ENCODE data around the gene LPCAT2. TPM values are rescaled to one million over a fixed set of nuclear protein-coding genes. Genes with fewer than 3 reads are reported as not detected.

LPCAT2 gene
- total and polyA plus RNA-seq, 8 donors: 1.4 to 36.2 (median 6.6) TPM; not detected in 1

DNA sequence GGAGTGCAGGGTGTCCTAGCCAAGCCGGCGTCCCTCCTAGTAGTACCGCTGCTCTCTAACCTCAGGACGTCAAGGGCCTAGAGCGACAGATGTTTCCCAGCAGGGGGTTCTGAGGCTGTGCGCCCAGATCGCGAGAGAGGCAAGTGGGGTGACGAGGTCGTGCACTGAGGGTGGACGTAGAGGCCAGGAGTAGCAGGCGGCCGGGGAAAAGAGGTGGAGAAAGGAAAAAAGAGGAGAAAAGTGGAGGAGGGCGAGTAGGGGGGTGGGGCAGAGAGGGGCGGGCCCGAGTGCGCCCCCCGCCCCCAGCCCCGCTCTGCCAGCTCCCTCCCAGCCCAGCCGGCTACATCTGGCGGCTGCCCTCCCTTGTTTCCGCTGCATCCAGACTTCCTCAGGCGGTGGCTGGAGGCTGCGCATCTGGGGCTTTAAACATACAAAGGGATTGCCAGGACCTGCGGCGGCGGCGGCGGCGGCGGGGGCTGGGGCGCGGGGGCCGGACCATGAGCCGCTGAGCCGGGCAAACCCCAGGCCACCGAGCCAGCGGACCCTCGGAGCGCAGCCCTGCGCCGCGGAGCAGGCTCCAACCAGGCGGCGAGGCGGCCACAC lies 29.9 kb upstream of the LPCAT2 start, which contains the start of gene MMP2:
MMP2 (plus strand) TSS at position 372 of the 603 bp plus-strand sequence. CDS start 282 bp downstream, outside the sequence.
- H3K4me3 ChIP-seq: peak within 1 kb of the TSS; percentile 48 to 58 (median 52)
- DNase-seq: peak; percentile 43 to 91
- H3K27me3 ChIP-seq: peaks cover 3 to 40% (median 19%) of the 10 kb centered on the region in 3 donors
- H3K9me3 ChIP-seq: no peaks in the 10 kb centered on the region
- 1 to 7% (median 3%) methylated on average over 24 to 45 of the region's 46 CpGs for WGBS, 5 donors
- TF ChIP-seq POLR2AphosphoS5 (IDR thresholded peaks at IDR 0.05) (peak in 1 of 3 donors; percentile 5), POLR2A (IDR thresholded peaks at IDR 0.05) (no peak)
- H3K4me1 ChIP-seq: peaks cover 11 to 39% (median 19%) of the 10 kb centered on the region in 4 donors
- peak within 1 kb of the TSS; percentile 62 to 86 (median 84) for H3K27ac ChIP-seq
- intact Hi-C loops (cut with DNase I; ENCODE audit: low total_unique reads): no loop called here
- H3K36me3 ChIP-seq: peaks cover 0 to 7% (median 3%) of the 10 kb centered on the region in 4 donors

DNA sequence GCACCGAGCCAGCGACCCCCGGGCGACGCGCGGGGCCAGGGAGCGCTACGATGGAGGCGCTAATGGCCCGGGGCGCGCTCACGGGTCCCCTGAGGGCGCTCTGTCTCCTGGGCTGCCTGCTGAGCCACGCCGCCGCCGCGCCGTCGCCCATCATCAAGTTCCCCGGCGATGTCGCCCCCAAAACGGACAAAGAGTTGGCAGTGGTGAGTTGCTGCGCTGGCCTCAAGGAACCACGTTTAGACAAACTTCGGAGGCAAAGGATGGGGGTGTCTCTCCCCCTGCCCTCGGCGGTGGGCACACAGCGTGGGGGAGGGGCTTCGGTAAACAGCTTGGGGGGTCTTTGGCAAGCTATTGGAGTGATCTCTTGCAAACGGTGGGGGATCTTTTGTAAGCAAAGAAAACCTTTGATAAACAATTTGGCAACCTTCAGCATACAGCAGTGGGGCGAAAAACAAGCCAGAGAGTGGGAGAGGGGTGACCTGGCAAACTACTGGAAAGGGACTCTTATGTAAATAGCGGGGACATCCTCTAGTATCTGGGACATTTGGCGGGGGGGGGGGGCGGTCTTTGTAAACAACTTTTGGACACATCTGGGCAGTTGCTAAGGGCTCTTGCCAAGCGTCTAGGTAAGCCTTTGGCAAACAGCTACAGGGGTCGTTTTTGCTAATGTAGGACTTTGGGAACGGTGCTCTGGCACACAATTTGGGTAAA lies 29.3 kb upstream of the LPCAT2 start:
- peak in 1 of 2 donors; percentile 53 for DNase-seq
- WGBS, 5 donors: 2% methylated on average over 13 to 41 of the region's 41 CpGs
- peak overlapping the region; percentile 62 to 86 (median 84) for H3K27ac ChIP-seq
- peak overlapping the region; percentile 48 to 58 (median 52) for H3K4me3 ChIP-seq
- TF ChIP-seq, protein P1, sequence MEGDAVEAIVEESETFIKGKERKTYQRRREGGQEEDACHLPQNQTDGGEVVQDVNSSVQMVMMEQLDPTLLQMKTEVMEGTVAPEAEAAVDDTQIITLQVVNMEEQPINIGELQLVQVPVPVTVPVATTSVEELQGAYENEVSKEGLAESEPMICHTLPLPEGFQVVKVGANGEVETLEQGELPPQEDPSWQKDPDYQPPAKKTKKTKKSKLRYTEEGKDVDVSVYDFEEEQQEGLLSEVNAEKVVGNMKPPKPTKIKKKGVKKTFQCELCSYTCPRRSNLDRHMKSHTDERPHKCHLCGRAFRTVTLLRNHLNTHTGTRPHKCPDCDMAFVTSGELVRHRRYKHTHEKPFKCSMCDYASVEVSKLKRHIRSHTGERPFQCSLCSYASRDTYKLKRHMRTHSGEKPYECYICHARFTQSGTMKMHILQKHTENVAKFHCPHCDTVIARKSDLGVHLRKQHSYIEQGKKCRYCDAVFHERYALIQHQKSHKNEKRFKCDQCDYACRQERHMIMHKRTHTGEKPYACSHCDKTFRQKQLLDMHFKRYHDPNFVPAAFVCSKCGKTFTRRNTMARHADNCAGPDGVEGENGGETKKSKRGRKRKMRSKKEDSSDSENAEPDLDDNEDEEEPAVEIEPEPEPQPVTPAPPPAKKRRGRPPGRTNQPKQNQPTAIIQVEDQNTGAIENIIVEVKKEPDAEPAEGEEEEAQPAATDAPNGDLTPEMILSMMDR (IDR thresholded peaks at IDR 0.05): no peak
- TF ChIP-seq POLR2AphosphoS5 (IDR thresholded peaks at IDR 0.05) (no peak), EP300 (IDR thresholded peaks at IDR 0.05) (no peak), POLR2A (IDR thresholded peaks at IDR 0.05) (no peak)
- peaks cover 0 to 13% (median 5%) of the 10 kb centered on the region in 4 donors for H3K36me3 ChIP-seq
- intact Hi-C loops (cut with DNase I; ENCODE audit: low total_unique reads): no loop called here
- no peaks in the 10 kb centered on the region for H3K9me3 ChIP-seq
- H3K27me3 ChIP-seq: peaks cover 3 to 40% (median 19%) of the 10 kb centered on the region in 3 donors
- H3K4me1 ChIP-seq: peaks cover 11 to 39% (median 19%) of the 10 kb centered on the region in 4 donors

DNA sequence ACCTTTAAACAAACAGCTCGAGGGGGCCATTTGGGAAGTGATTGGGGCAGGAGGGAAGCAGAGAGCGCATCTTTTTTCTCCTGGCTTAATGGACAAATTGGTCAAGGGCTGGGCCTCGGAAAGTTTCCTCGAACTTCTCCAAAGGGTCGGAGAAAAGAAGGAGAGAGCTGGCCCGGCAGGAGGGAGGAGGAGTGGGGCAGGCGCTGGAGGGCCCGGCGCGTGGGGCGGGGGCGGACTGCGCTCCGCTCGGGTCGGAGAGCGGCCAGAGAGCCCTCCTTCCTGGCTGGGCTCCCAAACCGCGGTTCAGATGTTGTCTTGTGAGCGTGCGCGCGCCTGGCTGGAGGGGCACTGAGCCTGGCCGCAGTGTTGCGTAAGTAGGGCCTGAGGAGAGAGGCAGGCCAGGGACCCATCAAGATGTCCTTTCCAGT lies 28.6 kb upstream of the LPCAT2 start:
- WGBS, 5 donors: 0 to 9% (median 2%) methylated on average over 15 to 25 of the region's 25 CpGs
- Histone ChIP-seq H3K27ac (peak overlapping the region; percentile 62 to 86 (median 84)), H3K27me3 (peaks cover 3 to 40% (median 19%) of the 10 kb centered on the region in 3 donors), H3K36me3 (peaks cover 0 to 19% (median 9%) of the 10 kb centered on the region in 4 donors), H3K4me3 (peak overlapping the region; percentile 48 to 58 (median 52)), H3K4me1 (peaks cover 11 to 39% (median 19%) of the 10 kb centered on the region in 4 donors), H3K9me3 (no peaks in the 10 kb centered on the region)
- peak; percentile 63 to 93 for DNase-seq
- intact Hi-C loops (cut with DNase I; ENCODE audit: low total_unique reads): no loop called here
- TF ChIP-seq, protein P1 (IDR thresholded peaks at IDR 0.05): no peak
- TF ChIP-seq EP300 (IDR thresholded peaks at IDR 0.05): no peak
- peak in 2 of 3 donors; percentile 48 to 61 for TF ChIP-seq POLR2AphosphoS5 (IDR thresholded peaks at IDR 0.05)
- TF ChIP-seq POLR2A (IDR thresholded peaks at IDR 0.05): no peak

DNA sequence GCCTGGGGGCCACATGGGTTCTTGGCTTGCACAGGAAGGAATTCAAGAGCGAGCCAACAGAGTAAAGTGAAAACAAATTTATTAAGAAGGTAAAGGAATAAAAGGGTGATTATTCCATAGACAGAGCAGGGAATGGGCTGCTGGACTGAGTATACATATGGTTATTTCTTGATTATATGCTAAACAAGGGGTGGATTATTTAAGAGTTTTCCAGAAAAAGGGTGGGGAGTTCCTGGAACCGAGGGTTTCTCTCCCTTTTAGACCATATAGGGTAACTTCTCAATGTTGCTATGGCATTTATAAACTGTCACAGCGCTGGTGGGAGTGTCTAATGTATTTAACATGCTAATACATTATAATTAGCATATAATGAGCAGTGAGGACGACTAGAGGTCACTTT lies 27.8 kb upstream of the LPCAT2 start:
- DNase-seq: no peak
- intact Hi-C loops (cut with DNase I; ENCODE audit: low total_unique reads): no loop called here
- Histone ChIP-seq H3K4me3 (peak overlapping the region; percentile 48 to 58 (median 52)), H3K36me3 (peaks cover 0 to 25% (median 15%) of the 10 kb centered on the region in 4 donors), H3K27me3 (peaks cover 3 to 40% (median 19%) of the 10 kb centered on the region in 3 donors), H3K9me3 (no peaks in the 10 kb centered on the region), H3K4me1 (peaks cover 11 to 42% (median 19%) of the 10 kb centered on the region in 4 donors), H3K27ac (peak overlapping the region; percentile 31 to 86 (median 84))
- WGBS, 5 donors: 55 to 66% (median 62%) methylated on average over 4 of the region's 4 CpGs
- TF ChIP-seq EP300 (IDR thresholded peaks at IDR 0.05) (no peak), POLR2AphosphoS5 (IDR thresholded peaks at IDR 0.05) (no peak), POLR2A (IDR thresholded peaks at IDR 0.05) (no peak)
- TF ChIP-seq, protein P1 (IDR thresholded peaks at IDR 0.05): no peak
